Stimulated activated CD4-positive, alpha-beta T cell treated with anti-CD3 and anti-CD28 coated beads, Interleukin-1b, Interleukin-23, amount 100 ng/mL, for 24 hours (primary cell): ENCODE measurements around the gene ACAP2.
"Not testable (repeated sequence)": the region's sequence is repeated elsewhere in the genome, so short reads cannot be mapped to it uniquely, and the experiment has no call there.

Source experiments
- DNase-seq, 4 experiments: peaks; one replicate each; pipeline ENCODE4 v3.0.0-alpha.2; 2020; ENCODE audit warnings: low read depth in 4 of 4, low spot score in 1 of 4

ACAP2 gene

GRCh38 chr3:195442573-195443390 lies at the start of gene ACAP2:
TSS of gene ACAP2 (minus strand) at chr3:195443020. CDS start at chr3:195442847, 173 bp downstream.
- peak; percentile 89 to 99 (median 96) for DNase-seq

GRCh38 chr3:195475614-195476013 lies 32.8 kb upstream of the ACAP2 start:
- no peak for DNase-seq

DNA sequence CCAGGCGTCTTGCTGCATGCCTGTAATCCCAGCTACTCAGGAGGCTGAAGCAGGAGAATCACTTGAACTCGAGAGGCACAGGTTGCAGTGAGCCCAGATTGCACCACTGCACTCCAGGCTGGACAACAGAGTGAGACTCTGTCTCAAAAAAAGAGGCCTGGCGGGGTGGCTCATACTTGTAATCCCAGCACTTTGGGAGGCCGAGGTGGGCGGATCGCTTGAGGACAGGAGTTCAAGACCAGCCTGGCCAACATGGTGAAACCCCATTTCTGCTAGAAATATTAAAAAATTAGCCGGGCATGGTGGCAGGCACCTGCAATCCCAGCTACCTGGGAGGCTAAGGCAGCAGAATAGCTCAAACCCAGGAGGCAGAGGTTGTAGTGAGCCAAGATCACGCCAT lies 32.3 kb upstream of the ACAP2 start:
- DNase-seq = not testable (repeated sequence)

DNA sequence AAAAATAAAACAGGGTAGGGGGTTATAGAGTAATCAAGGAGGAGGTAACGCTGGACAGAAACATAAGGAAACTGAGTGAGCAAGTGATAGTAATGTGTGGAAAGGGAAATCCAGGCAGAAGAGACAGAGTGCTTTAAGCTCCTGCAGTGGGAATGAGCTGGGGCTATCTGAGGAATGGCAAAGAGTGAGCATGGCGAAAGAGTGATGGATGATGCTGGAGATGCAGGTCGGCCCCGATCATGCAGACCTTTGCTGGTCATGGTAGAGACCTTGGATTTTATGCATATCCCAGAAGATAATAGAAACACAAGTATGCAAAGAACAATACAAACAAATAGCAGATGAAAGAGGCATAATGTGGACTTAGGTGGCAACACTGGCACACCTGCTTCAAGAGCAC lies 26.0 kb upstream of the ACAP2 start:
- no peak for DNase-seq

GRCh38 chr3:195468391-195468776 lies 25.6 kb upstream of the ACAP2 start:
- DNase-seq = no peak

- no peak for DNase-seq
Measured at GRCh38 chr3:195467641-195468390, 25.0 kb upstream of the ACAP2 start.

- no peak for DNase-seq
Measured at GRCh38 chr3:195466251-195466650, 23.4 kb upstream of the ACAP2 start.

DNA sequence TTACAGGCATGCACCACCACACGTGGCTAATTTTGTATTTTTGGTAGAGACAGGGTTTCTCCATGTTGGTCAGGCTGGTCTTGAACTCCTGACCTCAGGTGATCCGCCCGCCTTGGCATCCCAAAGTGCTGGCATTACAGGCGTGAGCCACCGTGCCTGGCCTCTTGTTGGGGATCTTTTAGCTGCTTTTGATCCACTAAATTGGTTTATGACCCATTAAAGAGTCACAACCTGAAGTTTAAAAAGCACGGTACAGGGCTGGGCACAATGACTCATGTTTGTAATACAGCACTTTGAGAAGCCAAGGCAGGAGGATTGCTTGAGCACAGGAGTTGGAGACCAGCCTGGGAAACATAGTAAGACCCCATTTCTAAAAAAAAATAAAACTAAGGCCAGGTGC lies 20.1 kb upstream of the ACAP2 start:
- not testable (repeated sequence) for DNase-seq

- DNase-seq = no peak
Measured at GRCh38 chr3:195462308-195462610, 19.4 kb upstream of the ACAP2 start.

DNA sequence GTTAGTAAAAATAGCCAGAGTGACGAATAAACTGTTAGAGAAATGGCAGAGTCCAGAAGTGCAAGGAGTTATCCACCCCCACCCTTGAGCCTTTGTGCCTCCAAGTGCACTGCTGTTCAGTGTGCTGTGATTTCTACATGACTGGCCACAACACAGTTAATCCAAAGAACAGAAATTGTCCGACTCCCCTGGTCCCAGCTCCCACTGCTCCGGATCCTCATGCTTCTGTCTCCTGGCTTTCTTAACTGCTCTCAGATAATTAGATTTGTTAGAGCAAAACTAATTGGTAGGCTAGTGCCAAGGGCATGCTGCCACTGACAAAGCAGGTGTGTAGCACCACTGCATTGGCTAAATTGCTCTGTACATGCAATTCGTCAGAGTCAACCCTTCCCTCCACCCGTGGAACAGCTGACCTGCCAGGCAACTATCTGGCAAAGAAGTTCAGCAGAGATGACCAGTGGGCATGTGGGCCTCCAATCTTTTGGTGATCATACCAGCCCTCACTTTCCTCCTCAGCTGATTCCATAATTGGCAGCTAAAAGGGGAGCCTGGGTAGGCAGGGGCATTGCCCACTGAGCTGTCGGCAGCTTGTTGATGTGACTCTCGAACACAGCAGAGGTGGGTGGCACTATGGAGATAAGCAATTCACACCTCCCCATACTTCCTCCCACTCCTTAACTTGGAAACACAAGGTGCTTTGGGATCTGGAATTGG lies 18.9 kb upstream of the ACAP2 start:
- no peak for DNase-seq

- DNase-seq = no peak
Measured at GRCh38 chr3:195460091-195460713, 17.4 kb upstream of the ACAP2 start.

DNA sequence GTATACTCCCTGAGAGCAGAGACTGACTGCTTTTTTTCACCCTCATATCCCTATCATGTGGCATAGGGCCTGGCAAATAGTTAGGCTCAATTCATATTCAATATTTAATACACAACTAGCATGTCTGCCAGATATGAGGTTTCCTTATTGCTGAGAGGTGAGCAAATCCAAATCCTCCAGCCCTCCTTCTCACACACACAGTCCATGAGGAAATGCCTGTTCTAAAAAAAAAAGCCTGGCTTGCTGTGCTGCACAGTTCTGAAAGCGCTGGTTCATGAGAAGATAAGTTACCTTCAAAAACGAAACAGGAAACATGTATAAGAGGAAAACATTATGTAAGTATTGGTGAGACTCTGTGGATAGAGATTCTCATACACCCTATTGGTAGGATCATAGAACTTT lies 15.5 kb upstream of the ACAP2 start:
- no peak for DNase-seq

GRCh38 chr3:195455789-195456188 lies 13.0 kb upstream of the ACAP2 start:
- no peak for DNase-seq

- DNase-seq = no peak
Measured at GRCh38 chr3:195453236-195453635, 10.4 kb upstream of the ACAP2 start.

DNA sequence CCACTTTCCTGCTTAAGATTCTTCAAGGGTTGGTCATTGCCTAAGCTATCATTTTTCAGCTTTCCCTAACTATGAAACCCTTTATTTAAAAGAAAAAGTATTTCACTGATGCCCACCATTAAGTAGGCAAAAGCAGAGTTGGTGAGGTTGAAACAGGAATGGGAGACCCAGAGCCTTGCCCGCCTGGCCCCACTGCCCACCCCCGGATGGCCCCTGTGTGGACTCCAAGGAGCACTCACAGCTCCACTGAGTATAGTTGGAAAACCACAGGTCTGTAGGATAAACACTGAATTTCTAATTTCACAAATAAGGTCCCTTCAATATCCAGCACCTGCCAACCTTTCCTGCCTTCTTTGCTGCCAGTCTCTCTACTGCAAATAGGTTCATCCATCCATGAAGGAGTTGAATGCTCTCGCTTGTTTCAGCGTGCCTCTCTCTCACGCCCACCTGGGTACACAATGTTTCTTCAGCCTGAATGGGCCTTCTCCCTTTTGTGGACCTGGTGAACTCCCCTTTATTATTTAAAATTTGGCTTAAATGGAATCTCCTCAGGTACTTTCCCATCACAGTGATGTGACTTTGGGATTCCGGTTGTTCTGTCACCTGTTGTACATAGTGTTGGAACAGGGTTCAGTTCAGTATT lies 8.7 kb upstream of the ACAP2 start:
- no peak for DNase-seq

DNA sequence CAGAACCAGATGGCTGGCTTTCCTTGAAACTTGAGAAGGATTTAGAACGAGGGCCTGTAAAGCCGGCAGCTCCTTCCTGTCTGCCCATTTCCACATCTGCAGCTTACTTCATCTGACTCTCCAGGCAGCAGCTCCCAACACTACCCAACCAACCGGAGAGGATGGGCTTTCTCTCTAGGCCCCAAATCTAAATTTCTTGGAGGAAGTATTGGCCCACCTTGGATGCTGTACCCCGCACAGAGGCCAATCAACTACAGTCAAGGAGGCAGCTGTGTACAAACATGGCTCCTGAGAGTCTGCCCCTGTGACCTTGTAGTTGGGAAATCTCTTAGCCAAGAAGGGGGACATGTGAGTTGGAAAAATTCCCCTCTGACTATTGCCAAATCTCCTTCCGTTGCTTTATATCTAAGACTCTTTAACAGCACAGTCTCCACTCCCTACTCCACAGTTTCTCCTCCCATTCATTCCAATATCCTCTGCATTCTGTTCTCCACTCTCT lies 8.0 kb upstream of the ACAP2 start:
- no peak for DNase-seq

DNA sequence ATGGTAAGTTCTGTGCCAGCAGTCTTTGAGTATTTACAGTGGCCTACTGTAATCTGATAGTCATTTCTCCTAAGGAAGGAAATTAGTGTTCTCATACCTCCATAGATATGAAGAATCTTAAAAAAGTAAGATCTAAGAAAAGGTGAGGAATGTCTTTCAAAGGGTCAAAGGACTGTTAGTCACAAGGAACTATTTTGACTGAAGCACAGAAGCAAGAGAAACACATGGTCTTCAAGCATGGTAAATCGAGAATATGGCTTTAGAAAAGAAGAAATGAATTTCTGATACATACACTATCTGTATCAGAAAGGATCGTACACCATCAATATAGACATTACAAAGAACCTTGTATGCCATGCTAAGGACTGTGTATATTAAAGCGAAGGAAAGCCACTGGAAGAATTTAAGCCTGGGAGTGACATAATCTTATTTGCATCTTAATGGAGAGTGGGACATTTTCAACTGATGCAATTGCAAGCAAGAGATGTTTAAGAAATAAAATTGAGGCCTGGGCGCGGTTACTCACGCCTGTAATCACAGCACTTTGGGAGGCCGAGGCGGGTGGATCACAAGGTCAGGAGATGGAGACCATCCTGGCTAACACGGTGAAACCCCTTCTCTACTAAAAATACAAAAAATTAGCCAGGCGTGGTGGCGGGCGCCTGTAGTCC lies 5.5 kb upstream of the ACAP2 start:
- DNase-seq = no peak

- DNase-seq = no peak
Measured at GRCh38 chr3:195447201-195447600, 4.4 kb upstream of the ACAP2 start.

DNA sequence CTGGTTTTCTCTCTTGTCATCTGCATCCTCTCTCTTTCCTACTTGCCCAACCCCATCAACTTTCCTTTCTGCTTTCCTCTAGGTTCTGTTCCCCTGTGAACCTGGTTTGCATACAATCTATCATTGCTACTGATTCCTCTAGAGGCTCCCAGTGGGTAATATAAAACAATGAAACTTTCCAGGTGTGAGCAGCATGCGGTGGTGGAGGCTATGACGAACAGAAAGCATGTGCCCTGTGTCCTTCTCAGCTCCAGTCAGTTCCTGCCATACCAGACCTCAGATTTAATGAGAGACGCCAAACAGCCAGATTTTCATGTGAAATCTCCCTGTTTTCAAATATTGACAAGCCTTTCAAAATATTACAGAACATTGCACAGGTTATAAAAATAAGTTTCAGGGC lies 3.5 kb upstream of the ACAP2 start:
- DNase-seq = no peak

DNA sequence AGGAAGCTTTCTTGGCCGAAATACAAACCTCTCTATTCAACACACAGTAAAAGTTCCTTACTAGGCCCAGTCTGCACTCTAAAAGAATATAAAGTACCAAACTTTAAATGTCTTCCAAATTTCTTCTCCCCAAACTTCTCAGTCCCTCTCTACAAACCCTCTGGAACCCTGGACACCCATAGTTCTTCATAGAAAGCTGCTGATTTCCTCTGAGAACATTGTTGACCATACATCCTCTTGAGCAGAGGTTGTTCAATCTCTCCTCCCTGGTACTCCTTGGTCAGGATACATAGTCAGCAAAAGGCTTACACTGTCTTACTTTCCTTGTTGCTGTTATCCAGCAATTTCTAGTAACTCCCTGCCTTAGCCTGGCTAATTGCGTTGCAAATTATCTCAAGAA lies 3.1 kb upstream of the ACAP2 start:
- DNase-seq = no peak
